HG03571 (cell line): ENCODE results near the gene TSPAN32.

Experiments used
- ATAC-seq: cut with Tn5 transposase; IDR thresholded peaks from one replicate; pipeline ENCODE4 v1.9.1; 2021; ENCODE audit not compliant: unreplicated experiment

Gene TSPAN32

DNA sequence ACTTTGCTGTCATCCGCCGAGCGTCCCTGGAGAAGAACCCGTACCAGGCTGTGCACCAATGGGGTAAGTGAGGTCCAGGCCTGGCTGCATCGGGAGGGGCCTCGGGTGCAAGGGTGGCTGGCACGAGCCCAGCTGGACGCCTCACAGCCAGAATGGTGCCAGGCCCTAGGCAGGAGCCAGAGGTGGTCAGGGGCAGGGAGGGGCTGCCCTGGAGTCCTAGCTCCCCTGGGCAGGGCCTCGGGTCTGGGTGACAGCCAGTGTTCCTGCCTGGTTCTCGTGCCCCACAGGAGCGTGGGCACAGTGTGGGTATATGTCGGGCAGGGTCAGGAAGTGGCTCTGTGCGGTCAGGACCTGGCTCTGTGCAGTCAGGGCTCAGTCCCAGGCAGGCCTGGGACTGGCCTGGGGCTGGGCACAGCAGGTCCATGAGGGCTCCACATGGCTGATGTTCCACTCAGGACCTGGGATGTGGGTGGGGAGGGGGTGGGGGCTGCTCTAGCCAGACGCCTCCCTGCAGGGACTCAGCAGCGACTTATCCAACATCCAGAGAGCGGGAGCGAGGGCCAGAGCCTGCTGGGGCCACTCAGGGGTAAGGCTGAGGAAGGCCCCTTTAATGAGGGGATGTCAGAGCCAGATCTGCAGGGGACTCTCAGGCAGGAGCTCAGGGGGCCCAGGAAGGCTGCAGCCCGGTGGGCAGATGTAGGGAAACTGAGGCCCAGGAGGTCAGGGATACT, 1.2 kb downstream of the TSPAN32 start:
- ATAC-seq: no peak

DNA sequence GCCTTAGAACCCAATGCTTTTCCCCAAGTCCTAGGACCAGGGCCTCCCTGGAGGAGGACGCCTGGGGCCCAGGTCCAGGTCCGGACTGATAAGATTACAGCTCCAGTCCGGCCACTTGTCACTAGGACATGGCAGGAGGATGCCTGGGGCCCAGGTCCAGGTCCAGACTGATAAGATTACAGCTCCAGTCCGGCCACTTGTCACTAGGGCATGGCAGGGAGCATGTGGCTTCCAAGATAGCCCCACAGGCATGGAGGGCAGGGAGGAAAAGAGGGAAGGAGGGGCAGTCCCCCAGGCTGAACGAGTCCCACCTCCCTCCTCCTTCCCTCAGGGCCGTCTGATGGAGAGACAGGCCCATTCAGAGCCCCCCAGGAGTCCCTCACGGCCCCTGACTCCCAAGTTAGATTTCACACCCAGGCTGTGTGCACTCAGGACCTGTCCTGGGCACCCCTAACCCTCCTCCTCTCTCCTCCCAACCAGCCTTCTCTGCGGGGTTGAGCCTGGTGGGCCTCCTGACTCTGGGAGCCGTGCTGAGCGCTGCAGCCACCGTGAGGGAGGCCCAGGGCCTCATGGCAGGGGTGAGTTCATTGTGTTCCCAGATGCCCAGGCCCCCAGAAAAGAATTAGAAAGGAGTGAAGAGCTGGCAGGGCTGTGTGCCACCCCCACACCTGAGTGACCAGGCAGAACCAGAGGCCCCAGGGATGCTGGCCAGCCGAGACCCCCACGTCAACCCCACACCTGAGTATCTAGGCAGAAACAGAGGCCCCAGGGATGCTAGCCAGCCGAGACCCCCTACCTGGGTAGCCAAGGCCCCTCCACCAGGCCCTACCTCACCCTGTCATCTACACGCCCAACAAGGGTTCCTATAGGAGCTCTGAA, 2.1 kb downstream of the TSPAN32 start:
- no peak for ATAC-seq

DNA sequence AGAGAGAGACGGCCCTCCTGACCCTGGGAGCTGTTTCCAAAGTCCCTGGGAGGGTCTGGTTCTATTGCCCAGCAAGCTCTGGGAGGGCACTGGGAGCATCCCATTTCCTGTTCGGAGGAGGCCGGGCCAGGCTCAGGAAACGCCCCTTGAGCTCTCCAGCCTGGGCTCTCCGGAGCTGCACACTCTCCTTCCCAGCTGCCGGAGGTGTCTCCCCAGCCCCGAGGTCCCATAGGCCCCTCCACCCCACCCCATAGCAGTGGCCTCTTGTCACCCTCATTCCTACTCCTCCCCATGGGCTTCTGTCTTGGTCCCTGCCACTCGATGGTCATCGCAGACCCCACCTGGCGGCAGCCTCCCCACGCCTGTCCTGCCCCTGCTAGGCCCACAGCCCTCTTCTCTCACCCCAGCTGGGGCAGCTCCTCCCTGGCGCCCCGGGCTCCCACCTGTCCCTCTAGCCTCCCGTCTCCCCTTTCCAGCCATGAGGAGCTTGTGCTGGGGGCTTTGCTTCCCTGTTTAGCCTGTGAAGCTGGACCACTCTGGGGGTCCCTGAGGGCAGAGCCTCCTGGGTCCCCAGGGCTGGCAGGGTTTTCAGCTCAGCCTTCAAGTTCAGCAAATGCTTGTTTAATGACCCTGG, 2.8 kb downstream of the TSPAN32 start:
- ATAC-seq: no peak

DNA sequence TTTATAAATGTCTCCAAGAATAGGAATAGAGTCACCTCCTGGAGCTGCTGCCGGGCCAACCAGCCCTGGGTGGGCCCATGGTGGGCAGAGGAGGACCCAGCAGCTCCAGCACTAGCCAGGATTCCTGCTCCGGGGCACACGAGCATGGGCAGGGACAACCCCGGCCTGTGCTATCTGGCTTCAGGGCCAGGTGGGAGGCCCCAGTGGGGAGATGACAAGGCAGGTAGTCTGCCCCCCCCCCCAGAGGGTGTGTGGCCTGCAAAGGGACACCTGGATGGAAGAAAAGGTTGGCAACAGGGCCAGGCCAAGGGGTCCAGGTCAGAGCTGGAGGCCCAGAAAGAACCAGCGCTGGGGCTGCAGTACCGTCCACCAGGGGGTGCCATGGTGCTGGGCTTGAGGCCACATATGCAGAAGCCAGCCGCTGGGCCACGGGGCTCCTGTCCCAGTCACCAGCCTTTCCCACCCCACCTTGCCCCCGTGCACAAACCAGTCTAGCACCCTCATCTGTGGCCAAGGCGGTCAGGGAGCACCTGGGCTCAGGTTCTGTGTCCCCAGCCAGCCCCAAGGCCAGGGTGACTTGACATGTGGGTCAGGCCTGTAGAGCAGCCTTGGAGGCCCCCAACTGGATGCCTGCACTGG, 3.4 kb downstream of the TSPAN32 start:
- ATAC-seq: no peak

DNA sequence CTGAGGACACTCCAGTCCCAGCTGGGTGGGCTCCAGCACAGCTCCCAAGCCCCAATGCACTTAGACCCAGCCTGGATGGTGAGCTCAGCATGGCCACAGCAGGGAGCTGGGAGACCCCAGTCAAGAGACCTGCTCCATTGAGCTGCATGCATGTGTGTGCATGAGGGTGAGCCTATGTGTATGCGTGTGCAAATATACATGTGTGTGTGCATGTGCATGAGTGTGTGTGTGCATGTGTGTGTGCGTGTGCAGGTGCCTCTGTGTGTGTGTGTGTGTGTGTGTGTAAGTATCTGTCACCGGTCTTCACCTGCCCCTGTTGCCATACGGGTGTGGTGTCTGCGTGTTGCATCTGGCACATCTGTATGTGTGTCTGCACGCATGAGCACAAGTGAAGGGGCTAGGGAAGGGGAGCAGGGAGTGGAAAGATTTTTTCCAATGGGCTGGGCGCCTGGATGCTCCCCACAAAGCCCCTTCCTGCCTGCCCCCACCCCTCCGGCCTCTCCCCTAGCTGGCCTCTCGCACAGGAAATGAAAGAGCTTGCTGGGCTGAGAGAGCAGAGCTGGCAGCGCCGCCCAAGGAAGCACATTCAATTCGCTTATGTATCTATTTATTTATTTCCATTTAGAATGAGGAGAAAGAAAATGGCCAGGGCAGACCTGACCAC, 4.1 kb downstream of the TSPAN32 start:
- no peak for ATAC-seq

DNA sequence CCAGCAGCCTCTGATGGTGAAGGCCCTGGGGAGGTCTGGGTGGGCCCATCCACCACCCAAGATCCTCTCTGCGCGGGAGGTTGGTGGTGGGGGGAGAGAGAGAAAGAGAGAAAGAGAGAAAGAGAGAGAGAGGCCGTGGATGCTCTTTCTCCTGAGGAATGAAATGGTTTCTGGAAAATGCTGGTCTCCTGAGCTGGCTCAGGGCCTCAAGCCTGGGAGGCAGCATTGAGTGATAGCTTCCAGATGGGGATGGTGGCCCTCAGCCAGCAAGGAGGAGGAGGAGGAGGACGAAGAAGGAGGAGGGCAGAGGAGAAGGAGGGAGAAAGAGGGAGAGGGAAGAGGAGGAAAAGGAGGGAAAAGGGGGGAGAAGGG, 4.6 kb downstream of the TSPAN32 start:
- ATAC-seq: no peak

DNA sequence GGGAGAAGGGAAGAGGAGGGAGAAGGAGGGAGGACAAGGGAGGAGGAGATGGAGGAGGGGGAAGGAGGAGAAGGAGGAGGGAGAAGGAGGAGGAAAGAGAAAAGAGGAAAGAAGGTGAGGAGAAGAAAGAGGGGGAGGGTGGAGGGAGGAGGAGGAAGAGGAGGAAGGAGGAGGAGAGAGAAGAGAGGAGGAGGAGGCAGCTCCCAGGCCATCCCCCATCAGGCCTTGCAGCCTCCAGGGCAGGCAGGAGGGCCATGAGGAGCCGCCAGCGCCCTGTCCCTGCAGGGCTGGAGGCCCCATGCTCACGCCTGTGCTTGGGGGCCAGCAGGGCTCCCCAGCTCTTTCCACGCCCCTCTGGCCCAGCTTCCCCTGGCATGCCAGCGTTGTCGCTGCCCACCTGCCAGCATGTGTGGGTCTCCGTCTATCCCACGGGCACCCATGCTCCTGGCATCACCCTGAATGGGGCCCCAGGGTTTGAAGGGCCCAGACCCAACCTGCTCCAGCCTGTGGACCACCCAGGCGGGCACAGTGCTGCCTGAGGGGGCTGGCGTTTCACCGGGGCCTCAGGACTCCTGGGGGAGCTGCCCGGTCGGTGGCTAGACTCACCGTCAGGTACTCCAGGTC, 5.2 kb downstream of the TSPAN32 start:
- ATAC-seq: no peak

DNA sequence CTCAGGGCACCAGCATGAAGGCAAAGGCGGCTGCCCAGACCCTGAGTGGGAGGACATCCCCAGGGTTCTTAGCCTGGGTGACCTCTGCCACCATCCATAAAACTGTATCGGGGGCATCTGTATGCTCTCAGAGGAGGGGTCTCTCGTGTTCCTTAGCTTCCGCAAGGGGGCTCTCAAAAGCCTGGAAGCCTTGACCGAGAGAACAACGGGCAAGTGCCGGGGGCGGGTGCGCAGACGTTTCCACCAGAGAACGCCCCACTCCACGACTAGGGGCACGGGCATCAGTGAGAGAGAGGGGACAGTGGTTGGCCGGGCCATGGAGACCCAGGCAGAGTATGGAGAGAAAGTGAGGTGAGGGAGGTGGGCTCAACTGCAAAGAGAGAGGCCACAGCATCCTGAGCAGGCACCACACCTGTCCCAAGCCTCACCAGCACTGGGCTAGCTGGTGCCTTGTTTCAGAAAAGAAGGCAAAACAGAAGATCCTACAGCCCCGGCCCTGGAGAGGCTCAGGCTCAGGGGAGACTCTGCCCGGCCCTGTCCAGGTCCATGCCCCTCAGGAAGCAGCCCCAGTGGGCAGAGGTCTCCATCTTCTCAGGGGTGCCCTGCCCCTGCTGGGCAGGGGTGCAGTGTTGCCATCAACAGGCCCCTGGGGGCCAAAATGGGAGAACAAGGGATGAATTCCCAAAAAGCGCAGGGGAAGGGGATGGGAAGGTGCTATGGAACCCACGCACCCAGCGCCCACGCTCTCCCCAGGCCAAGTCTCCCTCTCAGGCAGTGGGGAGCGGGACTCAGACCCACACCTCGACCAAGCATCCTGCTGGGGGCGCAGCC, 5.9 kb downstream of the TSPAN32 start:
- ATAC-seq: no peak

DNA sequence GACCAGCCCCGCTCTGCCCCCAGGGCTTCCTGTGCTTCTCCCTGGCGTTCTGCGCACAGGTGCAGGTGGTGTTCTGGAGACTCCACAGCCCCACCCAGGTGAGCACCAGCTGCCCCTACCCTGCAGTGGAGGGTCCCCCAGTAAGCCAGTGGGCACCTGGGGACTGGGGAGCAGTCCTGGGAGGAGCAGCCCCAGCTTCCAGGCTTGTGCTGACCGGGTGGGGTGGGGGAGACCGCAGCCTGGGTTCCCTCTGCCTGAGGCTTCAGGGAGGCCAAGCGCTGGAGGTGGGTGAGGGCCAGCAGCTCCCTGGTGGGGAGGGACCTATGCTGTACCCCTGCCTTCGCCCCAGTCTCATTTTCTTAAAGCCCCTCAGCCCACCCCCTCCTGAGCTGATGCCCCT, 6.9 kb downstream of the TSPAN32 start:
- no peak for ATAC-seq

DNA sequence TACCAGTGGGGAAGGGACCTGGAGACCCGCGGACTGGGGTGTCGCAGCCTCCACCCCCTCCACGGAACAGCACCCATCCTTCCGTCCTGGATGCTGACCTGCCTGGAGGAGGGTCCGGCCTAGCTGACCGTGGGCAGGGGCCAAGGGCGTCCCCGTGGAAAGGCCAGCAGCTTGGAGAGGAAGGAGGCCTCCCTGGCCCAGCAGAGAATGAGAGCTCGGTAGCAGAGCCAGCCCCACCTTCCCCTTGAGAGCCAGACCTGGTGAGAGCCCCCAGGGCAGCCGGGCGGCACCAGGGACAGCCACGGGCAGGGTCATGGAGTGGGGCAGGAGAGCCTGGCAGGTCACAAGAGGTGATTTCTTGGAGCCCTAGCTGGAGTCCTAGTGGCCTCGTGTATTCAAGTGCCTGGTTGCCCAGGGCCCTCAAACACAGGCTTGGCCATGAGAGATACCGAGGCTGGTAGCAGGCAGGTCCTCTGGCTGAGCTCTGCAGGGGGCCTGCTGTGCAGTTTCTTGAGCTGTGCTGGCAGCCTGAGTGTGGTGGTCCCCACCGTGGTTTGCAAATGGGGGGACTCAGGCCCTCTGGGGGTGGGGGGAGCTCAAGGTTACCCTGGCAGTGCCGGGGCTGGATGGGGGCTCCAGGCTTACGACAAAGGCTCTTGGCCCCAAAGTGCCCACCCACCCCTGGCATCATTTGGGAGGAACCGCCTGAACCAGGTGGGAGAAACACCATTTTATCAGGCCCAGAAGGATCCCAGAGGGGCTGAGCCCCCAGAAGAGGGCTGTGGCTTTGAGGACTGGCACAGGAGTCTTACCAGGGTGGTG, 7.6 kb downstream of the TSPAN32 start:
- ATAC-seq: no peak

DNA sequence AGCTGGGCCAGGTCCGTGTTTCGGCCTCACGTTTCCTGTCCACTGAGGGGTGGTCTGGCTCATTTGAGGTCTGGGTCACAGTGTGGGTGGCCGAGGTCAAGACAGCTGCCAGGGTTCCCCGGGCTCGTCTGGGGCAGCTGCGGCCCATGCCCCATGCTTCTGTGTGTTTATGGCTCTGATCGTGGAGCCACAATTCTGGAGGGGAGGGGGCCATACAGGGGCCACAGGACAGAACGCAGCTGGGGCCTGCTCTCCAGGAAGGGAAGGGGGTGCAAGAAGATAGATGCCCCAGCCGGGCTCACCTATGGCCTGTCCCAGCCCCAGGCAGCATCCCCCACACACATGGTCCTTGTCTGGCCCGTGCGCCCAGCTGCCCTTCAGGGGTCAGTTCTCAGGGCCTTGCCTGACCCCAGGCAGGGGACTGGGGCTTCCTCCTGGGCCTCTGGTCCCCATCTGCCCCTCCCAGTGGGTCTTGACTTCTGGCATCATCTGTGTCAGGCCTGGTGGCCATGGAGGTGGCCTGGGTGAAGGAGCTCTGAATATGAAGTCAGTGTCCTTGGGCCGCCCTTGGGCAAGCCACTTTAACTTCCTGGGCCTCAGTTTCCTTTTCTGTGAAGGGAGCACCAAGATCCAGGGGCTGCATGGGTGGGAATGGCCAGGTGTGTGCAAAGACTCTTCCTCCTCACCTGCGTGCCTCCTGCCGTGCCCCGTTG, 8.4 kb downstream of the TSPAN32 start:
- no peak for ATAC-seq

DNA sequence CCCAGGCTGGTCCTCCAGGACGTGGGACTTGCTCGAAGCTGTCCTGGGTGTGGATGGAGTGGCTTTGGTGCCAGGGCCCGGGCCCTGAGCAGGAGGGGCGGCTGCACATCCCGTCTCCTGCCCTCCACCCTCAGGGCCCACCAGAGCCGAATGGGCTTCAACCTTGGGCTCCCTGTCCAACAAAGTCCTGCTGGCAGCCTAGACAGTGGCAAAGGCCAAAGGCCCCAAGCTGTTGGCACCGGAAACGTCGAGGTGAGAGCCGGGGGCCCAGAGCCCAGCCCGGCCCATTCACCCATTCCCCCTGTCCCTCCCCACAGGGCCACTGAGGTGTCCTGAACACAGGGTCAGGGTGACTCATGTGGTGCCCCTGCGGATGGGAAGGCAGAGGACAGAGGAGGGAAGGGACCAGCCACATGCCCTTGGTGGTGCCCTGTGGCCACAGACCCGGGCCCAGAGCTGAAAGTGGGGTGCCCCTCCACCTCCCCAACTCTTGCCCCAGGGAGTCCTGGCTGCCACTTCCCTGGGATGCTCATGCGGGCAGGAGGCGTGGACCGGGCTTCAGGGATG, 9.1 kb downstream of the TSPAN32 start:
- no peak for ATAC-seq

DNA sequence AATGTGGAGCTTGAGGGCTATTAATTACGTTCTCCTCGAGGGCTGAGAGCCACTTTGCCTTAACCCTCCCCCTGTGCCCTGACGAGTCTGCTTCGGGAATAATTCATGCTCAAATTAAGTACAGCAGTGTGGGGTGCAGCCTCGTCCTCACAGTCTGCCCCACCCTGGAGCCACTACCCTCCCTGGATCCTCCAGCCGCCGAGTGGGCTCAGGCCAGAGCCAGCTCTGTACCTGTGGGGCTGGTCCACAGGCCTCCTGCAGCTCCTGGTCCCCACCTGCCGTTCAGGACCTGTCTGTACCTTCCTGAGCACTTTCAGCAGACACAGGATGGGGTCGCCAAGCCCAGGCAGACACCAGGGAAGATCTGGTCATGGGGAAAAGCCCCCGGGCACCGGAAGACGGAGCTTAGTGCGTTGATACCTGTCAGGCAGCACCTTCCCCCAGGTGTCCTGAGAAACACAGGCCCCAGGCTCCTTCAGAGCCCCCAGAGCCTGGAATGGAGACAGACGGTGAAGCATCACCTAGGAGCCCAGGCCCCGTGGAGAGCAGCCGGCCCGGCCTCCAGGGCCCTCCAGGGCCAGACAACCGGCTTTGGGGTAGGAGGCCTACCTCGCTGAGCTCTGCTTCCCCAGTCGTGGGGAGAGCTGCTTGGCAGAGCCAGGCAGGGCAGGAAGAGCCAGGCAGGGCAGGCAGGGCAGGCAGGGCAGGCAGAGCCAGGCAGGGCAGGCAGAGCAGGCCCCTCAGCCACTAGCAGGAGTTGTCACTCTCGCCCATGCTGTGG, 9.7 kb downstream of the TSPAN32 start:
- no peak for ATAC-seq

DNA sequence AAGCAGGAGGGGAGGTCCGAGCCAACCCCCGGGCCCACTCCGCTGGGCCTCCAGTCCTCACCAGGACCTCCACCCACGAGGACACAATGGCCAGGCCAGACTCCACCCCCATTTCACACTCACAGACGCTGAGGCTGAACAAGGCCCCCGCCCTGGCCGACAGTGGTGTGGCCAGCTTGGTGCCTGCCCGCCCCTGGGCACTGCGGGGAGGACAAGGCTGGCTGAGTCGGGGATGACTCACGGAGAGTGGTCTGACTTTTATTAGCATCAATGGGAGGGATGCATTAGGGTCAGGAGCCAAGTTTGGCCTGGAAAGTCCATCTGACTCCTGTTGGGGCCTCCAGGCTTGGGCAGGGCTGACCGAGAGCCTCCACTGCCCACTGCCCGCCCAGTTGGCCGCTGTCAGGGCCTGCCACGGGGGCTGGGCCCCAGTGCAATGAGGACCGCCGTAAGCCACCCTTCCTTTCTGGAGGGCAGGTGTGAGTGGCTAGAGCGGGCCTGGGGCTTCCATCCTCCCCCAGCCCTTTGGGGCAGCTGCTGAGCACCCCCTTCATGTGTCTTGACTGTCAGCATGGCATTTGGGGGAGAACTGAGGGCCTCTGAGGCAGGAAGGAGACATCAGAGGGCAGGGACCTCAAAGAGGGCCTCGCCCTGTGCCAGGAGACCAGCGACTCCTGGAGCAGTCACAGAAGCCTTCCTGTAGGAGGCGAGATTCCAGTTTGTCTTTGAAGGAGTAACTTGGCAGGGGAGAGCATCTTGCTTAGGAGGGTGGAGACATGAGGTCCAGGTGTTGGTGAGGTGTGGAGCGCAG, 10.6 kb downstream of the TSPAN32 start:
- ATAC-seq: no peak

DNA sequence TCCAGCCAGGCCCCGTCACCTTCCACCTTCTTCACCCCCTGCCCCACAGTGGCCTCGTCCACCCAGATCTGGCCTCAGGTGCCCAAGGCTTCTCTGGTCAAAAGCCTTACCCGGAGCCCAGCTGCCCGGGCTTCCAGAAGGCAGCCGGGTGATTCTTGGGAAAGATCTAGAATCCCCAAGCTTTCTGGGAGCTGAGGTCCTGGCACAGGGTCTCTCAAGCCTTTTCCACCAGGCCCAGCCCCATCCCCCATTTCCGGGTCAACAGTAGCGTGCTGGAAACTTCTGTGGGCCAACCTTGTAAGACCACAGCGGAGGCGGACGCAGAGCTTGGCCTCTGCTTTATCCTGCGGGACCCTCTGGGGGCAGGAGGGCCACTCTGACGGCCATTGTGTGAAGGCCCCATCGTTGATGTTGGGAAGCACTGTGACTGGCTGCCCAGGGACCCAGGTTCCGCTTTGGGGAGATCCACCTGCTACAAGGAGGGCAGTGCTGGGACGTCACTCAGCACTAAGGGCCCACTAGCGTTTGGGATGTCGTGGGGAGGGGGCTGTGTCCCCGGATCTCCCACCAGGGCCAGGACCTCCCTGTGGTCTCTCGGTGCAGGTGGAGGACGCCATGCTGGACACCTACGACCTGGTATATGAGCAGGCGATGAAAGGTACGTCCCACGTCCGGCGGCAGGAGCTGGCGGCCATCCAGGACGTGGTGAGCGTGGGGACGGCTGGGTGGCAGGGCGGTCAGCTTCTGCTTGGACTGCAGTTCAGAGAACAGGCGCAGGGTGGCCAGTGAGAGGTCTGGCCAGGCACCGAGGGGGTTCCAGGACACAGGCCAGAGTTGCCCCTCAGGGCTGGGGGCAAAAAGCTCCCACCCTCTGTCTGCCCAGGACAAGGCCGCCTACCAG, 11.5 kb downstream of the TSPAN32 start:
- ATAC-seq: no peak
